Left lung (tissue), 10 donors: Measurements from ENCODE around the gene SPA17. TPM values are rescaled to one million over a fixed set of nuclear protein-coding genes. Genes with fewer than 3 reads are reported as not detected.

Experiments
- ATAC-seq: fragments of 200-7000 bp; cut with Tn5 transposase; one replicate; pipeline ENCODE4 v1.9.1; 2020; ENCODE audit warnings: moderate library complexity
- DNase-seq, 4 donors: peaks; one replicate each; pipeline ENCODE4 v3.0.0-alpha.2; 2013 to 2020
- H3K27ac ChIP-seq, 2 donors: fragments of 200-600 bp; sonication (generic) in 1 of 2; one replicate each; pipeline versions ENCODE4 v1.5.0 to v1.8.0; 2020 to 2021
- H3K27me3 ChIP-seq, 2 donors: fragments of 200-600 bp; sonication (generic) in 1 of 2; one replicate each; pipeline versions ENCODE4 v1.5.0 to v1.8.0; 2020 to 2021
- H3K36me3 ChIP-seq, 2 donors: fragments of 200-600 bp; sonication (generic) in 1 of 2; one replicate each; pipeline versions ENCODE4 v1.5.0 to v1.8.0; 2020 to 2021
- H3K4me1 ChIP-seq, 2 donors: fragments of 200-600 bp; one replicate each; pipeline ENCODE4 v1.8.0; 2021
- H3K4me3 ChIP-seq, 2 donors: fragments of 200-600 bp; sonication (generic) in 1 of 2; one replicate each; pipeline versions ENCODE4 v1.5.0 to v1.8.0; 2020 to 2021; ENCODE audit warnings: mild to moderate bottlenecking in 1 of 2
- H3K9me3 ChIP-seq, 2 donors: fragments of 200-600 bp; sonication (generic) in 1 of 2; one replicate each; pipeline versions ENCODE4 v1.5.0 to v1.8.0; 2020 to 2021
- CTCF ChIP-seq, 2 donors: fragments of 200-600 bp; sonication (generic) in 1 of 2; IDR thresholded peaks; one replicate each; pipeline versions ENCODE4 v1.5.0 to v1.8.0; 2021; ENCODE audit warnings: antibody characterized with exemption in 2 of 2
- intact Hi-C, 2 donors: fragments of 100-400 bp; cut with DNase I; formaldehyde crosslinking; loops; one replicate each; pipeline versions ENCODE4 v1.11.2 to v1.14.2; 2022
- polyA plus RNA-seq, 6 donors: library from polyadenylated mRNA; unstranded; fragments of 120-200 nt; gene quantifications; one replicate each; pipeline ENCODE4 v1.2.1, GENCODE V29; 2013; ENCODE audit not compliant: insufficient read length in 6 of 6
- total RNA-seq, 2 donors: library from RNA; stranded (reverse); fragmentation: NEBNext Ultra II Directional; extraction: Animal tissue kit (Norgen Biotek cat#: 25700); gene quantifications; one replicate each; pipeline ENCODE4 v1.2.1, GENCODE V29; 2021
- donor health status: DM: no; HTN: yes; CAD: no.
- donor health status: DM: no; HTN: no; CAD: no.

The SPA17 gene
- total and polyA plus RNA-seq, 8 donors = 5.6 to 20.9 (median 15.2) TPM

DNA sequence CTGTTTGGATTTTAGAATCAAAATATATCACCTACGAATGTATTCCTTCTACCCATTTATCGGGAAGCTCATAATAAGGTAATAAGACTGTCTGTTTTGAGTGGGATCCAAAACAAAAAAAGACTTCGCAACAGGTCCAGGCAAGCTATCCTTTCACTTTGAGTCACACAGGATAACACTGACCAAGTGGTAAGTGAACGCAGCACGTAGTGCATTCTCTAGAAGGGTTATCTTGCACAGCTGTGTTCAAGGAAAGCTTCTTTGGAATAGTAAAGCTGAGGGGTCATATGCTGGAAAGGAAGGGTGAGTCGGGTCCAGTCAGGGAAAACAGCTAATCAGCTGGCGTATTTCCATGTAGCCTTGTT, 43.7 kb downstream of the SPA17 start:
- peak overlapping the region; percentile 75 to 80 for H3K27ac ChIP-seq
- peaks cover 14 to 17% of the 10 kb centered on the region in 2 donors for H3K4me1 ChIP-seq
- intact Hi-C loops = no loop called here
- no peak for TF ChIP-seq CTCF (IDR thresholded peaks at IDR 0.05)
- no peaks in the 10 kb centered on the region for H3K36me3 ChIP-seq
- ATAC-seq = peak; percentile 64
- peaks cover 0 to 42% of the 10 kb centered on the region in 2 donors for H3K27me3 ChIP-seq
- H3K4me3 ChIP-seq = peak overlapping the region in 1 of 2 donors; percentile 38
- H3K9me3 ChIP-seq = no peaks in the 10 kb centered on the region
- DNase-seq = no peak

GRCh38 chr11:124717786-124718651, 44.3 kb downstream of the SPA17 start:
- no peaks in the 10 kb centered on the region for H3K36me3 ChIP-seq
- peak; percentile 34 to 81 (median 36) for DNase-seq
- no peaks in the 10 kb centered on the region for H3K9me3 ChIP-seq
- H3K27me3 ChIP-seq = peaks cover 0 to 42% of the 10 kb centered on the region in 2 donors
- intact Hi-C loops = no loop called here
- H3K4me3 ChIP-seq = peak overlapping the region; percentile 32 to 38
- peak; percentile 89 for ATAC-seq
- peak overlapping the region; percentile 75 to 80 for H3K27ac ChIP-seq
- TF ChIP-seq CTCF (IDR thresholded peaks at IDR 0.05) = no peak
- peaks cover 14 to 17% of the 10 kb centered on the region in 2 donors for H3K4me1 ChIP-seq

- DNase-seq = no peak
- TF ChIP-seq CTCF (IDR thresholded peaks at IDR 0.05) = no peak
- ATAC-seq = no peak
- intact Hi-C loops = no loop called here
- Histone ChIP-seq H3K4me1 (peaks cover 14 to 17% of the 10 kb centered on the region in 2 donors), H3K27me3 (peaks cover 0 to 42% of the 10 kb centered on the region in 2 donors), H3K9me3 (no peaks in the 10 kb centered on the region), H3K4me3 (no peak overlapping the region), H3K27ac (no peak overlapping the region), H3K36me3 (no peaks in the 10 kb centered on the region)
These were observed 45.1 kb downstream of the SPA17 start for GRCh38 chr11:124718801-124719200.

- Histone ChIP-seq H3K27me3 (peaks cover 0 to 42% of the 10 kb centered on the region in 2 donors), H3K4me3 (no peak overlapping the region), H3K9me3 (no peaks in the 10 kb centered on the region), H3K27ac (no peak overlapping the region), H3K36me3 (no peaks in the 10 kb centered on the region), H3K4me1 (peaks cover 17% of the 10 kb centered on the region in 2 donors)
- intact Hi-C loops = no loop called here
- no peak for TF ChIP-seq CTCF (IDR thresholded peaks at IDR 0.05)
- ATAC-seq (no peak), DNase-seq (no peak)
These were observed 45.8 kb downstream of the SPA17 start for GRCh38 chr11:124719534-124719933.

DNA sequence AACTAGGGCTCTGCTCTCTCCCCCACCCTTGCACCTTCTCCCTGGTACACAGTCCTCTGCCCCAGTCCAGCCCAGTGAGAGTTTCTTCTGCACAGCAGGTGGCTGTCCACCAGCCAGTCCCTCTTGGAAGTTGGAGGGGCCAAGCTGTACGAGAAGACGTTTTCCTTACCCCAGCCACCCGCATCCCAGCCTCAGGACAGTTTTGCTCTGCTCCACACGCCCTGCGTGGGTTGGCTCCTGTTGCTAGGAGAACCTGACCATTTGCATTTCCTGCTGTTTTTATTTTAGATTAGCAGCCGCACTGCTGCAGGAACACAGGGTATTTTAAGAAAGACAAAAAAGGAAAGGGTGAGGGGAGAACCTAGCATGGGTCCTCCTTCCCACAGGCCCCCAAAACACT, 48.5 kb downstream of the SPA17 start:
- intact Hi-C loops = no loop called here
- DNase-seq (no peak), ATAC-seq (no peak)
- Histone ChIP-seq H3K4me3 (no peak overlapping the region), H3K9me3 (no peaks in the 10 kb centered on the region), H3K4me1 (peaks cover 24 to 38% of the 10 kb centered on the region in 2 donors), H3K27me3 (peaks cover 0 to 36% of the 10 kb centered on the region in 2 donors), H3K27ac (no peak overlapping the region), H3K36me3 (no peaks in the 10 kb centered on the region)
- no peak for TF ChIP-seq CTCF (IDR thresholded peaks at IDR 0.05)
